GM18505 (cell line): ENCODE results near the gene KRTAP19-7.

ENCODE experiments used
- ATAC-seq: cut with Tn5 transposase; IDR thresholded peaks from one replicate; pipeline ENCODE4 v1.9.1; 2021; ENCODE audit not compliant: unreplicated experiment
- POLR2A ChIP-seq: IDR thresholded peaks from 4 replicates; pipeline ENCODE4 v1.6.1; 2011; ENCODE audit warnings: borderline replicate concordance; ENCODE audit not compliant: insufficient read depth, insufficient read length; ENCODE audit errors: extremely low read depth

Gene KRTAP19-7

GRCh38 chr21:30541764-30542163 lies 19.4 kb downstream of the KRTAP19-7 start, which contains the start of gene KRTAP19-6:
Gene KRTAP19-6, minus strand, starts transcription at chr21:30541864. Its CDS starts 31 bp downstream, at chr21:30541833.
- TF ChIP-seq POLR2A, result no peak
- no peak for ATAC-seq

DNA sequence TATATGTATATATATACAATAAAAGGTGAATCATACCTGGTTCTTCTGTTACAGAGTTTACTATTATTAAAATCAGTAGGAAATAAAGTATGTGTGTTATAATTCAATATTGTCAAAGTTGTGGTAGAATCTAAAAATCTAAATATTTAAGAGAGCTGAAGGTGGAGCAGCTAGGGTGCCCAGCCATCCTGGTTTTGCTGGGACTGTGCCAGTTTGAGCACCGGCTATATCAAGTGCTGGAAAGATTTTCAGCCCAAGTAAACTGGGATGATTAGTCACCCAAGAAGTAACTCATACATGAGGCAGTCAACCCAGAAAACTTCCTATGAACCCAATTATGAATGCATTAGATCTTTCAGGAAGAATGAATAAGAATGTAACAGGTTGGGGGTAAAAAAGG lies 42.2 kb downstream of the KRTAP19-7 start:
- ATAC-seq, result no peak

DNA sequence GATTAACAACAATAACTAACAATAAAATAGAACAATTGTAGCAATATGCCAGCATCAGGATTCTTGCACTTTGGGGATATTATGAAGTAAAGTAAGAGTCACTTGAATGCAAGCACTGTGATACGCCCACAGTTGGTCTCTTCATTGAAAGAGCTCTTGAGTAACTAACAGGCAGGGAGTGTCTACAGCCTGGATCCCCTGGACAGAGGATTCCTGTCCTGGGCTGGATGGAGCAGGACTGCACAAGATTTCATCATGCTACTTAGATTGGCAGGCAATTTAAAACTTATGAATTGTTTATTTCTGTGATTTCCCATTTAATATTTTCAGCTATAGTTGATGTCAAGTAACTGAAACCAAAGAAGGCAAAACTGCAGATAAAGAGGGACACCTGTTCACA lies 45.4 kb downstream of the KRTAP19-7 start:
- ATAC-seq, result no peak
- no peak for TF ChIP-seq POLR2A

More for the DNA sequence above, 42.2 kb downstream of the KRTAP19-7 start:
- TF ChIP-seq POLR2A, result no peak
